ENCODE results near the gene CD53.

CD53 gene

GRCh38 chr1:110936567-110936966 is 63.6 kb downstream of the CD53 start:
- peaks cover 26% of the 10 kb centered on the region for H3K9me3 Mint-ChIP-seq
- H3K4me1 Mint-ChIP-seq, result no peaks in the 10 kb centered on the region
- ATAC-seq (replicated peaks; ENCODE audit: extremely low read depth, poor library complexity, severe bottlenecking) (no peak), DNase-seq (ENCODE audit: low spot score in 2 of 2) (no peak)
- H3K27ac Mint-ChIP-seq (ENCODE audit: low read depth), result no peak overlapping the region
- H3K4me3 Mint-ChIP-seq, result no peak overlapping the region
- H3K36me3 Mint-ChIP-seq (ENCODE audit: insufficient read depth), result peaks cover 2% of the 10 kb centered on the region
- H3K27me3 Mint-ChIP-seq, result no peaks in the 10 kb centered on the region

GRCh38 chr1:110944806-110945205 is 71.9 kb downstream of the CD53 start:
- DNase-seq (ENCODE audit: low spot score in 2 of 2), result no peak
- H3K9me3 Mint-ChIP-seq, result peaks cover 2% of the 10 kb centered on the region
- no peak overlapping the region for H3K27ac Mint-ChIP-seq (ENCODE audit: low read depth)
- no peak for ATAC-seq (replicated peaks; ENCODE audit: extremely low read depth, poor library complexity, severe bottlenecking)
- peaks cover 11% of the 10 kb centered on the region for H3K36me3 Mint-ChIP-seq (ENCODE audit: insufficient read depth)
- no peaks in the 10 kb centered on the region for H3K4me1 Mint-ChIP-seq
- H3K4me3 Mint-ChIP-seq, result no peak overlapping the region
- H3K27me3 Mint-ChIP-seq, result no peaks in the 10 kb centered on the region

- ATAC-seq (replicated peaks; ENCODE audit: extremely low read depth, poor library complexity, severe bottlenecking), result no peak
- H3K9me3 Mint-ChIP-seq, result no peaks in the 10 kb centered on the region
Observed at GRCh38 chr1:110945626-110946025, 72.7 kb downstream of the CD53 start.

GRCh38 chr1:110948038-110948810 is 75.3 kb downstream of the CD53 start:
- no peaks in the 10 kb centered on the region for H3K27me3 Mint-ChIP-seq
- H3K36me3 Mint-ChIP-seq (ENCODE audit: insufficient read depth), result peaks cover 20% of the 10 kb centered on the region
- no peak overlapping the region for H3K4me3 Mint-ChIP-seq
- DNase-seq (ENCODE audit: low spot score in 2 of 2) (no peak), ATAC-seq (replicated peaks; ENCODE audit: extremely low read depth, poor library complexity, severe bottlenecking) (no peak)
- no peaks in the 10 kb centered on the region for H3K9me3 Mint-ChIP-seq
- no peak overlapping the region for H3K27ac Mint-ChIP-seq (ENCODE audit: low read depth)
- peaks cover 5% of the 10 kb centered on the region for H3K4me1 Mint-ChIP-seq

More at GRCh38 chr1:110945626-110946025, 72.7 kb downstream of the CD53 start:
- Mint-ChIP-seq H3K36me3 (ENCODE audit: insufficient read depth) (peaks cover 12% of the 10 kb centered on the region), H3K27me3 (no peaks in the 10 kb centered on the region), H3K4me1 (peaks cover 5% of the 10 kb centered on the region), H3K27ac (ENCODE audit: low read depth) (no peak overlapping the region), H3K4me3 (no peak overlapping the region)
- no peak for DNase-seq (ENCODE audit: low spot score in 2 of 2)

All from central memory CD8-positive, alpha-beta T cell (primary cell).